Spleen (tissue), 11 donors: ENCODE data around the gene NPAS2. TPM values are rescaled to one million over a fixed set of nuclear protein-coding genes. Genes with fewer than 3 reads are reported as not detected.
A peak's percentile ranks its signal among the peaks of the same experiment; 100 is the strongest.

Source experiments
- DNase-seq: peaks from one replicate; pipeline ENCODE4 v3.0.0-alpha.2; 2020
- H3K27ac ChIP-seq, 8 donors: fragments of 200-600 bp; sonication (generic) in 7 of 8; 1 replicate in 4 of 8; 2 replicates in 4 of 8; pipeline versions ENCODE4 v1.5.0 to v1.8.0; 2016 to 2021; ENCODE audit warnings: inconsistent platforms in 4 of 8, mild to moderate bottlenecking in 4 of 8, moderate library complexity in 1 of 8
- H3K27me3 ChIP-seq, 7 donors: fragments of 200-600 bp; sonication (generic) in 6 of 7; replicated peaks in 1 of 7; 1 replicate in 4 of 7; 2 replicates in 3 of 7; pipeline versions ENCODE4 v1.5.0 to v1.8.0; 2016 to 2021; ENCODE audit warnings: inconsistent platforms in 3 of 7, mild to moderate bottlenecking in 1 of 7
- H3K36me3 ChIP-seq, 6 donors: fragments of 200-600 bp; sonication (generic) in 5 of 6; 1 replicate in 4 of 6; 2 replicates in 2 of 6; pipeline versions ENCODE4 v1.5.0 to v1.8.0; 2016 to 2021; ENCODE audit warnings: inconsistent platforms in 2 of 6
- H3K4me1 ChIP-seq, 6 donors: fragments of 200-600 bp; sonication (generic) in 5 of 6; 1 replicate in 3 of 6; 2 replicates in 3 of 6; pipeline versions ENCODE4 v1.5.0 to v1.8.0; 2016 to 2021; ENCODE audit warnings: inconsistent platforms in 3 of 6
- H3K4me3 ChIP-seq, 8 donors: fragments of 200-600 bp; sonication (generic) in 7 of 8; 1 replicate in 4 of 8; 2 replicates in 4 of 8; pipeline versions ENCODE4 v1.5.0 to v1.8.0; 2016 to 2021; ENCODE audit warnings: inconsistent platforms in 4 of 8, mild to moderate bottlenecking in 4 of 8, moderate library complexity in 2 of 8
- H3K9me3 ChIP-seq, 8 donors: fragments of 200-600 bp; sonication (generic) in 7 of 8; 1 replicate in 4 of 8; 2 replicates in 4 of 8; pipeline versions ENCODE4 v1.5.0 to v1.8.0; 2016 to 2021; ENCODE audit warnings: inconsistent platforms in 4 of 8
- POLR2A ChIP-seq, 3 donors: fragments of 450-650 bp; IDR thresholded peaks; one replicate each; pipeline ENCODE4 v1.5.1; 2017; ENCODE audit warnings: antibody characterized with exemption in 3 of 3, mild to moderate bottlenecking in 1 of 3
- POLR2AphosphoS5 ChIP-seq, 3 donors: sonication (generic); formaldehyde crosslinking; IDR thresholded peaks; one replicate each; pipeline ENCODE4 v1.5.1; 2017; ENCODE audit warnings: antibody characterized with exemption in 3 of 3
- WGBS, 5 donors: extraction: QIAGEN DNeasy Blood & Tissue Kit in 3 of 5; methylation state at CpG; one replicate each; pipeline versions ENCODE4 v1.1.5 to v1.1.7; 2013 to 2018; 5-methylcytosine and 5-hydroxymethylcytosine counted together
- intact Hi-C: fragments of 100-400 bp; cut with DNase I; formaldehyde crosslinking; loops from one replicate; pipeline ENCODE4 v1.15.0; 2023; ENCODE audit warnings: low total_unique reads
- polyA plus RNA-seq, 3 donors: library from polyadenylated mRNA; stranded (reverse); fragments of 200-250 nt; gene quantifications; one replicate each; pipeline ENCODE4 v1.2.1, GENCODE V29; 2013
- total RNA-seq, 7 donors: library from RNA; depleted of rRNA in 3 of 7; stranded (reverse); fragments of >200 nt in 3 of 7; fragmentation: NEBNext Ultra II Directional in 4 of 7; extraction: Animal tissue kit (Norgen Biotek cat#: 25700) in 4 of 7; gene quantifications; one replicate each; pipeline versions ENCODE4 v1.1.0 to v1.2.1, GENCODE V29; 2016 to 2021
- TF ChIP-seq, protein P1 (sequence below), 11 experiments: fragments of 200-600 bp in 7 of 11; fragments of 450-650 bp in 4 of 11; sonication (generic) in 4 of 11; IDR thresholded peaks in 8 of 11; conservative IDR thresholded peaks in 3 of 11; 1 replicate in 7 of 11; 2 replicates in 4 of 11; pipeline versions ENCODE4 v1.4.0 to v1.8.0; 2016 to 2021; ENCODE audit warnings: antibody characterized with exemption in 11 of 11, inconsistent platforms in 4 of 11, mild to moderate bottlenecking in 1 of 11
- donor health status: healthy with polysubstance abuse.
- donor health status: DM: no; HTN: no; CAD: no; lungs with moderate emphysema.
- donor health status: DM: no; HTN: no; CAD: no.
- donor health status: Bipolar disorder and iron deficiency.
- donor health status: healthy.
- donor health status: DM: no; HTN: no; CAD: no.
- donor health status: DM: yes; HTN: yes; CAD: no.

The NPAS2 gene
- total and polyA plus RNA-seq, 10 donors: 2.4 to 24.1 (median 8.4) TPM

DNA sequence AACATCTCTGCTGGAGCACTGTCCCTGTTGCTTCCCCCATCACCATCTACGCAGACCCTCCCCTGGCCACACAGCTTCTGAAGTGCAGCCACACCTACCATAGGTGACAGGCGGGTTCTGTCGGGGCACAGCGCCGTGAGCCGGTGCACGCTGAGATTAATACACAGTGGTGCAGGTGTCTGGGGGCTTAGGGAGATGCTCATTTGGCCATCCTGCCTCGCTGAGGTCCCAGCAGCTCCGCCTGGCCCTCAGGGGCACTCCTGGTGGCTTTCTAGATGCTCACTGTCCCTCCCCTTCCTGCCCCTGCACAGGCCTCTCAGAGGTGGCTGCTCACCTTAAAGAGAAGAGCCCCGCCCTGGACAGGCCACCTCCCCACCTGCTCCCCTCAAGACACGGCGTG, 163.3 kb downstream of the NPAS2 start:
- no peak for DNase-seq
- Histone ChIP-seq H3K4me3 (no peak overlapping the region), H3K9me3 (no peaks in the 10 kb centered on the region), H3K36me3 (peaks cover 0 to 17% (median 0%) of the 10 kb centered on the region in 6 donors), H3K4me1 (peaks cover 0 to 4% (median 0%) of the 10 kb centered on the region in 6 donors), H3K27ac (peak overlapping the region in 1 of 8 donors; percentile 3), H3K27me3 (no peaks in the 10 kb centered on the region)
- 91 to 95% (median 93%) methylated on average over 10 to 12 of the region's 12 CpGs for WGBS, 5 donors
- no peak for TF ChIP-seq POLR2AphosphoS5 (IDR thresholded peaks at IDR 0.05)
- intact Hi-C loops: no loop called here

DNA sequence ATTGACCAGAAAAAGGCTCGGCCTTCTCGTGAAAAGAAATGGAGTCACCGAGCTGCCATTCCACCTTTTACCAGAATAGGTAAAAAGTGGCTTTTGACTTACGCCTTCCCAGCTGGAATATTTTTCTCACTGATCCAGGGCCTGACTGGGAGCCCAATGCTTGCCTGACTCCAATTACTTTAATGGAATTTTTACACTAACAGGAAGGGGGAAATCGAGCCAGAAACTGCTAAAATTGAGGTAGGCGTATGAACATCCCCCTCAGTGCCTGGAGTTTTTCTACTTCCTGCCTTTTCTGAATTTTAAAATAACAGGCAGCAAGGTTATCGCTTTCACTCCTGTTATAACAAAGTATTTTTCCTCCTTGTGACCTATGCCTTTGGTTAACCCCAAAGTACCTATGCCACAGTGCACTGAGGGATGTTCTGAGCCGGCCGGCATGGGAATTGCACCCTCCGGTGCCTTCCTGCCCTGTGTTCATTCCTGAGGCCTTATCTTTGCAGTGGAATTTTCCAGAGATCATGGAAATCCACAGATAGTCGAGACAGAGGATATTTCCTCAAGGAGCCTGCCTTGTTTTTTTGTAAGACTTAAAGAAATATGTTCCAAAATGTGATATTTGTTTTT, 163.9 kb downstream of the NPAS2 start:
- H3K36me3 ChIP-seq: peaks cover 0 to 15% (median 0%) of the 10 kb centered on the region in 6 donors
- no peaks in the 10 kb centered on the region for H3K9me3 ChIP-seq
- H3K4me3 ChIP-seq: no peak overlapping the region
- WGBS, 5 donors: 72 to 88% (median 82%) methylated on average over 11 of the region's 11 CpGs
- intact Hi-C loops: loop anchor here (2.0 kb wide), 2 partner anchors 253 to 375 kb away; no protein-coding TSS in a partner anchor
- no peaks in the 10 kb centered on the region for H3K27me3 ChIP-seq
- peak overlapping the region in 1 of 8 donors; percentile 3 for H3K27ac ChIP-seq
- TF ChIP-seq POLR2AphosphoS5 (IDR thresholded peaks at IDR 0.05) (no peak), POLR2A (IDR thresholded peaks at IDR 0.05) (no peak)
- TF ChIP-seq, protein P1, sequence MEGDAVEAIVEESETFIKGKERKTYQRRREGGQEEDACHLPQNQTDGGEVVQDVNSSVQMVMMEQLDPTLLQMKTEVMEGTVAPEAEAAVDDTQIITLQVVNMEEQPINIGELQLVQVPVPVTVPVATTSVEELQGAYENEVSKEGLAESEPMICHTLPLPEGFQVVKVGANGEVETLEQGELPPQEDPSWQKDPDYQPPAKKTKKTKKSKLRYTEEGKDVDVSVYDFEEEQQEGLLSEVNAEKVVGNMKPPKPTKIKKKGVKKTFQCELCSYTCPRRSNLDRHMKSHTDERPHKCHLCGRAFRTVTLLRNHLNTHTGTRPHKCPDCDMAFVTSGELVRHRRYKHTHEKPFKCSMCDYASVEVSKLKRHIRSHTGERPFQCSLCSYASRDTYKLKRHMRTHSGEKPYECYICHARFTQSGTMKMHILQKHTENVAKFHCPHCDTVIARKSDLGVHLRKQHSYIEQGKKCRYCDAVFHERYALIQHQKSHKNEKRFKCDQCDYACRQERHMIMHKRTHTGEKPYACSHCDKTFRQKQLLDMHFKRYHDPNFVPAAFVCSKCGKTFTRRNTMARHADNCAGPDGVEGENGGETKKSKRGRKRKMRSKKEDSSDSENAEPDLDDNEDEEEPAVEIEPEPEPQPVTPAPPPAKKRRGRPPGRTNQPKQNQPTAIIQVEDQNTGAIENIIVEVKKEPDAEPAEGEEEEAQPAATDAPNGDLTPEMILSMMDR (IDR thresholded peaks at IDR 0.05 in 8 of 11, conservative IDR thresholded peaks at IDR 0.05 in 3 of 11): no peak
- H3K4me1 ChIP-seq: peaks cover 0 to 4% (median 0%) of the 10 kb centered on the region in 6 donors
- no peak for DNase-seq

DNA sequence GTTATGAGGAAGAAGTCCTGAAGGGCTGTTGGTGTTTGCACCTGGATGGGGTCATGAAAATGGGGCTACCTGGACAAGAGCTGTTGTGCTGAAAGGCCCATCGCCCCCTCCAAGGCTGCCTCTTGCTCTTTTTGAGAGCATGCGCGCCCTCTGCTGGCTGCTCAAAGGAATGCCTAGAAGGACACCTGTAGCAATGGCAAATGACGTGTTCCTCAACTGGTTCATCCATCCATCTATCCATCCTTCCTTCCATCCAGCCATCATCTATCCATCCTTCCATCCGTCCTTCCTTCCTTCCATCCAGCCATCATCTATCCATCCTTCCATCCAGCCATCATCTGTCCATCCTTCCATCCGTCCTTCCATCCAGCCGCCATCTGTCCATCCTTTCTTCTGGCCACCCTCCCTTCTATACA, 165.0 kb downstream of the NPAS2 start:
- TF ChIP-seq, protein P1 (IDR thresholded peaks at IDR 0.05 in 8 of 11, conservative IDR thresholded peaks at IDR 0.05 in 3 of 11): peak; percentile 84 to 94 (median 91)
- TF ChIP-seq POLR2A (IDR thresholded peaks at IDR 0.05): no peak
- WGBS, 5 donors: 29 to 34% (median 29%) methylated on average over 7 of the region's 7 CpGs
- H3K4me3 ChIP-seq: no peak overlapping the region
- H3K27ac ChIP-seq: no peak overlapping the region
- peaks cover 0 to 4% (median 0%) of the 10 kb centered on the region in 6 donors for H3K4me1 ChIP-seq
- peak; percentile 91 for DNase-seq
- intact Hi-C loops: loop anchor here (2.0 kb wide), 2 partner anchors 254 to 376 kb away; no protein-coding TSS in a partner anchor
- peaks cover 0 to 12% (median 0%) of the 10 kb centered on the region in 6 donors for H3K36me3 ChIP-seq
- H3K27me3 ChIP-seq: no peaks in the 10 kb centered on the region
- H3K9me3 ChIP-seq: no peaks in the 10 kb centered on the region

DNA sequence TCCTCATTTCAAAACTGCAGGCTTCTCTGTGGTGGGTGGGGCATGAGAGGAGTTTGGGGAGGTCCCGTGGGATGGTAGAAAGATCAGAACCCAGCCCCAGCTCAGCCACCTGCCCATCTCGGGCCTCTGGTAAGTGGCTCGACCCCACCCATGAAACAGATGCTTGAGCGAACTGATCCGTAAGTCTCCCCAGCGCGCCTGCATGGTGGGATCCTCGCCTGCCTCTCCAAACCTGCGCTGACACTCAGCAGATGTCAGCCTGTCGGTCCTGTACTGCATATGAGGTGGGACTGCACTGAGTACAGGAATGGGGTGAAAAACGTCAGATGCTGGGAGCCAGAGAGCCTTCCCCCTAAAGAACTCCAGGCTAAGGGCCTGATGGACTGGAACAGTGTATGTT, 166.2 kb downstream of the NPAS2 start:
- no peaks in the 10 kb centered on the region for H3K9me3 ChIP-seq
- TF ChIP-seq POLR2AphosphoS5 (IDR thresholded peaks at IDR 0.05): no peak
- TF ChIP-seq, protein P1 (IDR thresholded peaks at IDR 0.05 in 8 of 11, conservative IDR thresholded peaks at IDR 0.05 in 3 of 11): no peak
- no peak for TF ChIP-seq POLR2A (IDR thresholded peaks at IDR 0.05)
- intact Hi-C loops: no loop called here
- 80 to 94% (median 86%) methylated on average over 11 of the region's 11 CpGs for WGBS, 5 donors
- no peak overlapping the region for H3K4me3 ChIP-seq
- H3K27me3 ChIP-seq: no peaks in the 10 kb centered on the region
- no peak for DNase-seq
- no peak overlapping the region for H3K27ac ChIP-seq
- peaks cover 0 to 4% (median 0%) of the 10 kb centered on the region in 6 donors for H3K4me1 ChIP-seq
- H3K36me3 ChIP-seq: peaks cover 0 to 12% (median 0%) of the 10 kb centered on the region in 6 donors
